Liver (tissue), 9 donors: ENCODE data around the gene ZNF316. TPM values are rescaled to one million over a fixed set of nuclear protein-coding genes. Genes with fewer than 3 reads are reported as not detected.

Source experiments
- DNase-seq: peaks from one replicate; pipeline ENCODE4 v3.0.0-alpha.2; 2017; ENCODE audit warnings: low spot score
- H3K27ac ChIP-seq, 2 donors: one replicate each; pipeline ENCODE4 v1.7.0; 2013; ENCODE audit warnings: inconsistent platforms in 2 of 2, low read length in 2 of 2, control low read depth in 1 of 2, low read depth in 1 of 2, mild to moderate bottlenecking in 1 of 2
- H3K27me3 ChIP-seq, 4 donors: one replicate each; pipeline versions ENCODE4 v1.6.1 to v1.7.0; 2013; ENCODE audit warnings: low read length in 3 of 4, inconsistent platforms in 1 of 4, mild to moderate bottlenecking in 1 of 4, moderate library complexity in 1 of 4; ENCODE audit not compliant: control insufficient read depth in 4 of 4, insufficient read depth in 4 of 4
- H3K36me3 ChIP-seq, 4 donors: one replicate each; pipeline versions ENCODE4 v1.6.1 to v1.7.0; 2013; ENCODE audit warnings: low read length in 3 of 4, mild to moderate bottlenecking in 3 of 4, low read depth in 1 of 4, moderate library complexity in 1 of 4; ENCODE audit not compliant: control insufficient read depth in 4 of 4, insufficient read depth in 3 of 4
- H3K4me1 ChIP-seq, 4 donors: one replicate each; pipeline versions ENCODE4 v1.6.1 to v1.7.0; 2013; ENCODE audit warnings: low read length in 3 of 4, mild to moderate bottlenecking in 3 of 4, moderate library complexity in 1 of 4; ENCODE audit not compliant: control insufficient read depth in 4 of 4, insufficient read depth in 4 of 4
- H3K4me3 ChIP-seq, 3 donors: one replicate each; pipeline versions ENCODE4 v1.6.1 to v1.7.0; 2013; ENCODE audit warnings: low read length in 3 of 3, control low read depth in 1 of 3, low read depth in 1 of 3, mild to moderate bottlenecking in 1 of 3
- H3K9ac ChIP-seq, 2 donors: one replicate each; pipeline ENCODE4 v1.7.0; 2013; ENCODE audit warnings: low read length in 2 of 2, mild to moderate bottlenecking in 2 of 2, moderate library complexity in 2 of 2, control low read depth in 1 of 2, low read depth in 1 of 2
- H3K9me3 ChIP-seq, 4 donors: one replicate each; pipeline versions ENCODE4 v1.6.1 to v1.7.0; 2013; ENCODE audit warnings: low read length in 3 of 4; ENCODE audit not compliant: control insufficient read depth in 4 of 4
- EGR1 ChIP-seq, 2 donors: IDR thresholded peaks; 2 replicates each; pipeline ENCODE4 v1.6.1; 2016 to 2018; ENCODE audit warnings: antibody characterized with exemption in 2 of 2, low read depth in 2 of 2
- FOXA1 ChIP-seq: IDR thresholded peaks from 2 replicates; pipeline ENCODE4 v1.6.1; 2016; ENCODE audit warnings: antibody characterized with exemption
- FOXA2 ChIP-seq: IDR thresholded peaks from 2 replicates; pipeline ENCODE4 v1.6.1; 2016; ENCODE audit warnings: antibody characterized with exemption
- HNF4A ChIP-seq, 2 donors: conservative IDR thresholded peaks; 2 replicates each; pipeline ENCODE4 v1.6.1; 2016; ENCODE audit warnings: antibody characterized with exemption in 2 of 2, mild to moderate bottlenecking in 2 of 2
- NR2F2 ChIP-seq: IDR thresholded peaks from 2 replicates; pipeline ENCODE4 v1.6.1; 2016; ENCODE audit warnings: antibody characterized with exemption
- RAD21 ChIP-seq, 2 donors: IDR thresholded peaks; 2 replicates each; pipeline ENCODE4 v1.6.1; 2016; ENCODE audit warnings: antibody characterized with exemption in 2 of 2, mild to moderate bottlenecking in 2 of 2
- REST ChIP-seq: IDR thresholded peaks from 2 replicates; pipeline ENCODE4 v1.6.1; 2016; ENCODE audit warnings: antibody characterized with exemption, mild to moderate bottlenecking
- SP1 ChIP-seq: IDR thresholded peaks from 2 replicates; pipeline ENCODE4 v1.6.1; 2018; ENCODE audit warnings: antibody characterized with exemption, mild to moderate bottlenecking
- TAF1 ChIP-seq: conservative IDR thresholded peaks from 2 replicates; pipeline ENCODE4 v1.6.1; 2016; ENCODE audit warnings: antibody characterized with exemption, mild to moderate bottlenecking
- WGBS: extraction: QIAGEN DNeasy Blood & Tissue Kit; methylation state at CpG from one replicate; pipeline ENCODE4 v1.1.7; 2013; 5-methylcytosine and 5-hydroxymethylcytosine counted together
- polyA plus RNA-seq, 2 donors: library from polyadenylated mRNA; stranded (reverse) in 1 of 2; unstranded in 1 of 2; fragments of 200-250 nt in 1 of 2; fragments of >200 nt in 1 of 2; fragmentation: Nextera tagmentation in 1 of 2; extraction: Ambion mirVana in 1 of 2; gene quantifications; one replicate each; pipeline versions ENCODE4 v1.2.1 to v1.2.3, GENCODE V29; 2013 to 2015
- total RNA-seq, 2 donors: library from RNA; depleted of rRNA; stranded (reverse); fragments of >200 nt; gene quantifications; one replicate each; pipeline ENCODE4 v1.2.3, GENCODE V29; 2014
- TF ChIP-seq, protein P1 (sequence below): fragments of 150-350 bp; IDR thresholded peaks from 2 replicates; pipeline ENCODE4 v1.5.1; 2017; ENCODE audit warnings: improper control_type of control experiment, low read depth, low read length; ENCODE audit not compliant: missing input control
- TF ChIP-seq, protein P2 (sequence below): IDR thresholded peaks from 2 replicates; pipeline ENCODE4 v1.6.1; 2016; ENCODE audit warnings: antibody characterized with exemption
- donor health status: healthy.
- donor health status: healthy.
- donor health status: healthy.
- donor health status: healthy.
- donor health status: healthy.

The ZNF316 gene
- total and polyA plus RNA-seq, 4 donors, result 0.35 to 14.3 (median 7.2) TPM

DNA sequence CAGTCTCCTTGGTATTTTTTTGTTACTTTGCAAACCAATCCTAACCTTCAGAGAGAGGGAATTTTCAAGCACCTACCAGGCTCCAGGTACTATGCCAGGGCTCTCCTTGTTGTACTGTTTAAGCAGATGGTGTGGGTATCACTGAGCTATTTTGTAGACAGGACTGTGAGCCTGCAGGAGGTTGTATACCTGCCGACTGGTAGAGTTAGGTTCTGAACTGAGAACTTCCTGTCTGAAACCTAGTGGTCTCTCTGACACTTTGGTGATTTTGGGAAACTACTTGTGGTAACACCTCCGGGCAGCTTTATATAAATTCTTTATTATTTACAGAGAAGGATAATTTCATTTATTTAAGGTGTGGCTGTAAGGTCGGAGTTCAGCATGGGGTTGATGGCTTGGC, 17.2 kb upstream of the ZNF316 start:
- WGBS, result 77% methylated on average over 3 of the region's 3 CpGs
- Histone ChIP-seq H3K4me1 (peaks cover 0 to 7% (median 3%) of the 10 kb centered on the region in 4 donors), H3K36me3 (no peaks in the 10 kb centered on the region), H3K9me3 (no peaks in the 10 kb centered on the region), H3K27ac (no peak overlapping the region), H3K9ac (no peak overlapping the region), H3K4me3 (no peak overlapping the region), H3K27me3 (peaks cover 0 to under 1% (median 0%) of the 10 kb centered on the region in 4 donors)
- no peak for DNase-seq
- TF ChIP-seq RAD21 (IDR thresholded peaks at IDR 0.05), result no peak
- TF ChIP-seq TAF1, result no peak

GRCh38 chr7:6621195-6622133, 15.7 kb upstream of the ZNF316 start:
- Histone ChIP-seq H3K4me1 (no peaks in the 10 kb centered on the region), H3K9me3 (no peaks in the 10 kb centered on the region), H3K4me3 (no peak overlapping the region), H3K36me3 (no peaks in the 10 kb centered on the region), H3K9ac (no peak overlapping the region), H3K27me3 (no peaks in the 10 kb centered on the region), H3K27ac (no peak overlapping the region)
- 87% methylated on average over 20 of the region's 20 CpGs for WGBS
- TF ChIP-seq, protein P1, sequence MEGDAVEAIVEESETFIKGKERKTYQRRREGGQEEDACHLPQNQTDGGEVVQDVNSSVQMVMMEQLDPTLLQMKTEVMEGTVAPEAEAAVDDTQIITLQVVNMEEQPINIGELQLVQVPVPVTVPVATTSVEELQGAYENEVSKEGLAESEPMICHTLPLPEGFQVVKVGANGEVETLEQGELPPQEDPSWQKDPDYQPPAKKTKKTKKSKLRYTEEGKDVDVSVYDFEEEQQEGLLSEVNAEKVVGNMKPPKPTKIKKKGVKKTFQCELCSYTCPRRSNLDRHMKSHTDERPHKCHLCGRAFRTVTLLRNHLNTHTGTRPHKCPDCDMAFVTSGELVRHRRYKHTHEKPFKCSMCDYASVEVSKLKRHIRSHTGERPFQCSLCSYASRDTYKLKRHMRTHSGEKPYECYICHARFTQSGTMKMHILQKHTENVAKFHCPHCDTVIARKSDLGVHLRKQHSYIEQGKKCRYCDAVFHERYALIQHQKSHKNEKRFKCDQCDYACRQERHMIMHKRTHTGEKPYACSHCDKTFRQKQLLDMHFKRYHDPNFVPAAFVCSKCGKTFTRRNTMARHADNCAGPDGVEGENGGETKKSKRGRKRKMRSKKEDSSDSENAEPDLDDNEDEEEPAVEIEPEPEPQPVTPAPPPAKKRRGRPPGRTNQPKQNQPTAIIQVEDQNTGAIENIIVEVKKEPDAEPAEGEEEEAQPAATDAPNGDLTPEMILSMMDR, result no peak
- TF ChIP-seq NR2F2, result no peak
- TF ChIP-seq, protein P2, sequence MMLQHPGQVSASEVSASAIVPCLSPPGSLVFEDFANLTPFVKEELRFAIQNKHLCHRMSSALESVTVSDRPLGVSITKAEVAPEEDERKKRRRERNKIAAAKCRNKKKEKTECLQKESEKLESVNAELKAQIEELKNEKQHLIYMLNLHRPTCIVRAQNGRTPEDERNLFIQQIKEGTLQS, result no peak
- TF ChIP-seq SP1, result no peak
- no peak for TF ChIP-seq FOXA2
- TF ChIP-seq REST, result no peak
- no peak for TF ChIP-seq FOXA1
- TF ChIP-seq EGR1 (IDR thresholded peaks at IDR 0.05; ENCODE audit: low read depth in 2 of 2), result no peak
- no peak for TF ChIP-seq TAF1
- no peak for DNase-seq

DNA sequence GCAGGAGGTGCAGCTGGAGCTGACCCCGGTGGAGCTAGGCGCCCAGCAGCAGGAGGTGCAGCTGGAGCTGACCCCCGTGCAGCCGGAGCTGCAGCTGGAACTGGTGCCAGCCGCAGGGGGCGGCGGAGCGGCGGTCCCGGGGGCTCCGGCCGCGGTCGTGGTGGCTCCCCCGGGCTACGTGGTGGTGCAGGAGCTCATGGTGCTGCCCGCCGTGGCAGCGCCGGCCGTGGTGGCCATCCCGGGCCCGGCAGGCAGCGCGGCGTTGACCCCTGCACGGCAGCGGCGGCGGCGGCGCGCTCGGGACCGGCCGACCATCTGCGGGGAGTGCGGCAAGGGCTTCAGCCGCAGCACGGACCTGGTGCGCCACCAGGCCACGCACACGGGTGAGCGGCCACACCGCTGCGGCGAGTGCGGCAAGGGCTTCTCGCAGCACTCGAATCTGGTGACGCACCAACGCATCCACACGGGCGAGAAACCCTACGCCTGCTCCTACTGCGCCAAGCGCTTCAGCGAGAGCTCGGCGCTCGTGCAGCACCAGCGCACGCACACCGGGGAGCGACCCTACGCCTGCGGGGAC, 14.9 kb upstream of the ZNF316 start:
- 97% methylated on average over 67 of the region's 67 CpGs for WGBS
- no peak for DNase-seq
- Histone ChIP-seq H3K36me3 (no peaks in the 10 kb centered on the region), H3K27ac (no peak overlapping the region), H3K27me3 (no peaks in the 10 kb centered on the region), H3K9me3 (no peaks in the 10 kb centered on the region), H3K4me1 (no peaks in the 10 kb centered on the region), H3K9ac (no peak overlapping the region), H3K4me3 (no peak overlapping the region)
- no peak for TF ChIP-seq FOXA1
- no peak for TF ChIP-seq HNF4A (conservative IDR thresholded peaks at IDR 0.05)
